ENCODE results near the gene SLC4A1.

- no peak for TF ChIP-seq POLR2A (IDR thresholded peaks at IDR 0.05)
- no peak for TF ChIP-seq CTCF (IDR thresholded peaks at IDR 0.05)
These were observed 15.5 kb upstream of the SLC4A1 start for GRCh38 chr17:44283344-44284023.
